IPS-15b (cell line): ENCODE measurements around the gene HIPK2.

ENCODE experiments used
- H3K27me3 ChIP-seq: one replicate; pipeline ENCODE4 v1.6.1; 2013; ENCODE audit warnings: low read length; ENCODE audit not compliant: control insufficient read depth, insufficient read depth
- H3K36me3 ChIP-seq: one replicate; pipeline ENCODE4 v1.6.1; 2013; ENCODE audit warnings: low read length; ENCODE audit not compliant: control insufficient read depth, insufficient read depth
- H3K4me1 ChIP-seq: one replicate; pipeline ENCODE4 v1.6.1; 2013; ENCODE audit warnings: mild to moderate bottlenecking, low read length; ENCODE audit not compliant: control insufficient read depth, insufficient read depth
- H3K4me3 ChIP-seq: one replicate; pipeline ENCODE4 v1.5.1; 2013; ENCODE audit warnings: low read depth, low read length
- H3K9ac ChIP-seq: one replicate; pipeline ENCODE4 v1.6.1; 2013; ENCODE audit warnings: low read depth, mild to moderate bottlenecking, low read length
- H3K9me3 ChIP-seq: one replicate; pipeline ENCODE4 v1.6.1; 2013; ENCODE audit warnings: mild to moderate bottlenecking, low read length; ENCODE audit not compliant: control insufficient read depth, insufficient read depth

Gene HIPK2

DNA sequence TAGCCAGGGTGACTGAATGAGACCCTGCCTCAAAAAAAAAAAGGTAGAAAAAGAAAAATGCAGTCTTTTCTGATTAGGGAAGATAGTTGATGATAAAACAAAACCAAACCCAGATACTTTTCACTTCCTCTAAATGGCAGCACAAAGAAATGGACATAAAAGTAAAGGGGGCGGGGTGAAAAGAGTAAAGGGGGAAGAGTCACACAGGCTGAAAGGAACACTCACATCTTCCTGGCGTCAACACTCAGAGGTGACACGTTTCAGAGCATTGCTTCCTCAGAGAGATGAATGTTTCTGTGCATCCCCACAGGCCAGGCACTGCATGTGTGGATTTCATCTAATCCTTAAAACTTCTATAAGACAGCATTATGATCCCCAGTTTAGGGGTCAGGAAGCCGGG, 81.2 kb downstream of the HIPK2 start:
- Histone ChIP-seq H3K36me3 (no peaks in the 10 kb centered on the region), H3K9ac (no peak overlapping the region), H3K9me3 (no peaks in the 10 kb centered on the region), H3K27me3 (no peaks in the 10 kb centered on the region), H3K4me1 (peaks cover 5% of the 10 kb centered on the region), H3K4me3 (no peak overlapping the region)

DNA sequence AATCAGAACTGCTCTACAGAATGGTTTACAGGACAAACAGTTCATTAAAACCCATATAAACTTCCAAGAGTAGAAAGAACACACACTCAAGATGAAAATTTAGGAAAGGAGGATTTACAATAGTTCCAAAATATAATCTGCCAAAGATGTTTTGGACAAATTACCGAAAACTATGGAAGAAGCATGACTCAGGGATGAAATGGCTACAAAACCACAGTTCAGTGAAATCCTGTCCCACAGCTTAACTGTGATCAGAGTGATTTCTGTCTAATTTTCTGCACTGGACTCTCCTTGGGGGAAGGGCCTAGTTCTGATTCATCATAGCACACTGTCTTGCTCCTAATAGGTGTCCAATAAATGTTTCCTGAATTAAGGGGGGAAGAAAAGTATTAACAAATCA, 82.2 kb downstream of the HIPK2 start:
- H3K9me3 ChIP-seq: no peaks in the 10 kb centered on the region
- H3K4me3 ChIP-seq: no peak overlapping the region
- H3K36me3 ChIP-seq: no peaks in the 10 kb centered on the region
- no peaks in the 10 kb centered on the region for H3K27me3 ChIP-seq
- H3K9ac ChIP-seq: no peak overlapping the region
- peaks cover 5% of the 10 kb centered on the region for H3K4me1 ChIP-seq

DNA sequence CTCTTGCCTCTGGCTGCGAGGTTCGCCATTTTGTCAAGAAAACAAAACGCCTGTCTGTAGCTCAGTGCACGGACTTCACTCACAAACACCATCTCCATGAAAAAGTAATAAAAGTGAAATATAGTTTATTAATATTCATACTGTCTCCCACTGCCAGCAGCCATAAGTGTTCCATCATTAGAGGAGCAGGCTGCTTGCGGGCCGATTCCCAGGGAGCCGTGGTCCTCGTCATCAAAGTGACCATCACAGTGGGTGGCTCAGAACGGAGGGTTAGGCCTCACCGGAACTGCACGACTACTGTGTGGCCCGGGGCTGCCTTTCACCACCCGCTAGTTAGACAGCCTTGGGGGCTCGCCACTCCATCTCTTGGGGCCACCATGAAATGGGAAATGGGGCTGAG, 82.7 kb downstream of the HIPK2 start:
- peaks cover 4% of the 10 kb centered on the region for H3K4me1 ChIP-seq
- H3K36me3 ChIP-seq: no peaks in the 10 kb centered on the region
- H3K27me3 ChIP-seq: no peaks in the 10 kb centered on the region
- H3K9ac ChIP-seq: no peak overlapping the region
- H3K9me3 ChIP-seq: no peaks in the 10 kb centered on the region
- H3K4me3 ChIP-seq: no peak overlapping the region

DNA sequence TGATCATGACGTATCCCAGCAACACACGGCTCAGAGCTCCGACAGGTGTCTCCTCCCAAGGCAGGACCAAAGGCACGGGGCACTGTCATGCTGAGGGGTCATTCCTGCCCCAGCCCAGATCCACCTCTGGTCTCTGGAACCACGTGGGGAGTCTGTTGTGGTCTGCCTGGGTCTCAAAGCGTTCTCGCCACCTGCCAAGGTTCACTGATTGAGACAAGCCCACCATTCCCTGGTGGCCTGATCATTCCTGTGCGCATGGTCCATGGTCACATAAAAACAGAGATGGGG, 83.5 kb downstream of the HIPK2 start:
- no peak overlapping the region for H3K9ac ChIP-seq
- H3K4me3 ChIP-seq: no peak overlapping the region
- no peaks in the 10 kb centered on the region for H3K27me3 ChIP-seq
- no peaks in the 10 kb centered on the region for H3K4me1 ChIP-seq
- no peaks in the 10 kb centered on the region for H3K36me3 ChIP-seq
- H3K9me3 ChIP-seq: no peaks in the 10 kb centered on the region

DNA sequence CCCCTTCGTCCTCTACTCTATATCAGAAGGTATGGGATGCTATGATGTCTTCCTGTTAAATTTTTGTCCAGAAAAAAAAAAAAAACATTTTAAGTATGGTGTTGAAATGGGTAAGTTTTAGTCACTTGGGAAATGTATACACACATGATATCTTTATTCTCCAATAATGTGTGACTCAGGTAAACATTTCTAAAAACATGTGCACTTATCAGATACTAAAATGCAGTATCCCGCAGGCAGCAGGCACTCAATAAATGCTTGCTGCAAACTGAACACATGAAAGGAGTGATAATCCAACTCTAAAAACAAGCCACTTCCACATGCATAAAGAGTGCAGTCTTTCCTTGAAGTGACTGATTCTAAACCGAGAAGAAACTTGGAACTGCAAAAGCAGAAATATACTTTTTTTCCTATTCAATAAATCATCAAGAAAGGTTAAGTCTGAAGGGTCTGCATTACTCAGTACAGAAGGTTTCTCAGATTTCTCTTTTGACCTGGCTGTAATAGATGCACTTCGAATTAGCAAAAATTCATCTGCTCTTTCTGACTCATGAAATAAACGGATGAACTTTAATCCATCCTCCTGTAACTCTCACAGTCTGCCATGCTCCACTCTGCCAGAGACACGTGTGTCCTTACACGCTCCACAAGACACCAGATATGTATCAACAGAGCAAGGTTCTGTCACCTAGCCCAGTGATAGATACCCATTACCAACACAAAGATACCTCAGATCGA, 84.0 kb downstream of the HIPK2 start:
- Histone ChIP-seq H3K4me1 (no peaks in the 10 kb centered on the region), H3K4me3 (no peak overlapping the region), H3K27me3 (no peaks in the 10 kb centered on the region), H3K9me3 (no peaks in the 10 kb centered on the region), H3K36me3 (no peaks in the 10 kb centered on the region), H3K9ac (no peak overlapping the region)

DNA sequence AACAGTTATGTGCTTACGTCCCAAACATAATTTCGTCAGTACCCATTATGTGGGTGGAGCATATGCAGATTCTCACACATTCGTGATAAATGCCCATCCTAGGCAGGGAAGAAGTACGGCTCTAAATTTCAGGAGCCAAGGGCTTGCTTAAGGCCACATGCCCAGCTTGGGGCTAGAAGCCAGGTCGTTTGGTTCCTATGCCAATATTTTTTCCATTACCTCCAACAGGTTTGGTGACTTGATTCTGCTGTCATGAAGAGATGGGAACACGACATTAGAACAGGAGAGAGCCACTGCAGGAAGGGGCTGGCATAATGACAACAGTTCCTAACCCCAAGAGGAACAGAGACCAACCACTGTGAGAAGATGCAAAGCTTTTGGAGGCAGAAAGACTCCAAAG, 85.1 kb downstream of the HIPK2 start:
- H3K27me3 ChIP-seq: no peaks in the 10 kb centered on the region
- H3K36me3 ChIP-seq: no peaks in the 10 kb centered on the region
- H3K9ac ChIP-seq: no peak overlapping the region
- no peak overlapping the region for H3K4me3 ChIP-seq
- H3K9me3 ChIP-seq: no peaks in the 10 kb centered on the region
- H3K4me1 ChIP-seq: no peaks in the 10 kb centered on the region

DNA sequence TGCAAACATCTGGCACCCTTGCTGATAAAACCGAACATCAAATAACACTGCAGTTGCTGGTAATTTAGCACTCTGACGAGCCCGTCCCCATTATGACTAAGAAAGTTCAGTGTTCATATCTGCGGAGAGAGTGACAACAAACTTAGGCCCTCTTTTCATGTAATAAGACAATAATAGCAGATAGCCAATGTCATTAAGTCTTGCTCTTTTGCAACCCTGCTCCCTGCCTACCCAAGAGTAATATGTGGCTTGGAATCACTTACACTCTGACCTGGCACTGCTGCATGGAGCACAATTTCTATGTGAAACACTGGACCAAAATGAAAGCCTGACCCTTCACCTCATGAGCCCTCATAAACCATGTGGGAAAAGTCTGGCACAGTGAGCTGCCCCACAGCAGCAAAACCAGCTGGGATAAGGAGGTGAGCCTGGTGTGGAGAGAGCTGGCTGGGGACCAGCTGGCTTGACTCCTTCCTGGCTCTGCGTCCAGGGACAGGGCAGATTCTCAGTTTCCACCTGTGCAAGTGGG, 86.5 kb downstream of the HIPK2 start:
- no peaks in the 10 kb centered on the region for H3K9me3 ChIP-seq
- no peak overlapping the region for H3K4me3 ChIP-seq
- no peaks in the 10 kb centered on the region for H3K36me3 ChIP-seq
- no peaks in the 10 kb centered on the region for H3K27me3 ChIP-seq
- no peaks in the 10 kb centered on the region for H3K4me1 ChIP-seq
- H3K9ac ChIP-seq: no peak overlapping the region

DNA sequence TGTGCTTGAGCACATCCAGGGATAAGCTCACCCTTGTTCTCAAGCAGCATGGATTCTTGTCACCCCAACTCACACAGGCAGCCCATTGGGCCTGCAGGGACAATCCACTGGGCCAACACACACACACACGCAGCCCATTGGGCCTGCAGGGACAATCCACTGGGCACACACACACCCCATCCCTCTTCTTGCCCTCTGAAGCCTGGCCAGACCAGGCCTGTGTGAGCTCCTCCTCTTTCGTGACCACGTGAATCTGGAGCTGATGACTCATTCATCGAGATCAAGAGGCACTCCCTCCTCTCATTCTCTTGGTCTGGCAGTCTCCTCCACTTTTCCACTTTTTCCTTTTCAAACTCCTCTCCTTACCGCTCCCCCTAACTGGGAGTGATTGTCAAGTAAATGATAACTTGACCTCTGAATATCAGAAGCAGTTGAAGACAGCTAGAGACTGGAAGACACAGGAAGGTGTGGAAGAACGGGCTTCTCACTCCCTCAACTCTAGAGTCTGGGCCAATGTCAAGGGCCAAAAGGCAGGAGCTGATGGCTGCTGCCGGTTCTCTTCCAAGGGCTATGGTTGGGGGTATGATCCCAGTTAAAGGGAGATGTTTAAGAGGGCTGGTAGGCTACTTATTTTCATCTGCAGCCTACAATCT, 89.7 kb downstream of the HIPK2 start:
- Histone ChIP-seq H3K4me1 (no peaks in the 10 kb centered on the region), H3K36me3 (no peaks in the 10 kb centered on the region)

DNA sequence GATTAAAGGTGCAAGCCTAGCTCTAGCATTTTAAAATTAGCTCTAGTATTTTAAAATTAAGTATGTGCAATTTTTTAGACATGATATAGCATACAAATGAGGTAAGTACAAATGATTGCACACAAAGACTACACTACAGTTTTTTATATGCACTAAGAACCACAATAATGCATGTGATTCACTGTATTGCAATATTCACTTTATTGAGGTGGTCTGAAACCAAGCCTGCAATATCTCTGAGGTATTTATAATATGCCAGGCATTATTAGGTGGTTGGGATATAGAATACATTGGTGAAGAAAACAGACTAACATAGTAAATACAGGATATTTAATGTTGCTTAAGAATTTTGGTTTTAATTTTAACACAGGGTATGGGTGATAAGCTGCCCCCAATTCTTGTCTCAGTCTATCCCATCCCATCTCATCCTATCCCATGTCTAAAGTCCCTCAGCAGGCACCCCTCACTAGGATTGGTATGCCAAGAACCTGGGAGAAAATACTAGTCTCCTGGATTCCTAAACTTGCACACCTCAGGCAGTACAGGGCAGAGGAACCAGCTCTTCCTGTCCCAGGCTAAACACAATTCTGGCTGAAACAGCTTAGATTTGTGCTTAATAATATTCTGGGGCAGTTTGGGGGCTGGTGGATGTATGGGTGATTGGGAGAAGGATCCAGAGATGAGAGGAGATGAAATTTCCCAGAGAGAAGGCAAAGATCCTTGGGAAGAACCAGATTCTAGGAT, 90.4 kb downstream of the HIPK2 start:
- Histone ChIP-seq H3K9me3 (no peaks in the 10 kb centered on the region), H3K9ac (no peak overlapping the region), H3K4me3 (no peak overlapping the region), H3K27me3 (no peaks in the 10 kb centered on the region), H3K4me1 (no peaks in the 10 kb centered on the region), H3K36me3 (no peaks in the 10 kb centered on the region)

More for the DNA sequence above, 89.7 kb downstream of the HIPK2 start:
- Histone ChIP-seq H3K9me3 (no peaks in the 10 kb centered on the region), H3K4me3 (no peak overlapping the region), H3K27me3 (no peaks in the 10 kb centered on the region), H3K9ac (no peak overlapping the region)

DNA sequence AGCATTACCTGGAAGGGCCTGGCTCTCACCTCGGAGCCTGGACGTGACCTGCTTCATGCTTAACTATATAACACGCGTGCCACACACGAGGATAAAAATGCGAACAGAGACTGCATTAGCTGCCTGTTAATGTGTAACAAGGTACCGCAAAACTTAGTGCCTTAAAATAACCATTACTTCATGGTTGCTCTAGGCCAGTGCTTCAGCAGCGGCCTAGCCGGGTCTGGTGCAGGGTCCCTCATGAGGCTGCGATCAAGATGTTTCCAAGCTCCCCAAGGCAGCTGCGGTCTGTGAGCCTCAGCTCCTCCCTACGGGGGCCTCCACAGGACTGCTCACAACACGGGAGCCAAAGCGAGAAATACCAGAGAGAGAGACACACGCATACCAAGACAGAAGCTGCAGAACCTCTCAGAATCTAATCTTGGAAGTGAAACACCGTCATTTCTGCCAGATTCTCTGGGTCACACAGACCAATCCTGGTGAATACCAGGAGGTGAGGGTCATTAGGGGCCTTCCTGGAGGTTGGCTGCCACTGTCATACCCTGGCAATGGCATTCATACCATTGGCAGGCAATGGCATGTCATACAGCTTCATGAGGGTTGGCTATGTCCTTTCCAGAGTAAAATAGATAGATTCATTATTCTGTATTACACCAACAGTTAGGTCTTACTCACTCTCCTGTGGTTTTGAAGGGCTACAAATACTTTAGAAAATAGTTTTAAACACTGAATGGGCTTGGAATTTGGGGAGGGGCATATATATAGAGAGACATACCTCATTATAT, 94.5 kb downstream of the HIPK2 start:
- no peaks in the 10 kb centered on the region for H3K36me3 ChIP-seq
- no peak overlapping the region for H3K9ac ChIP-seq
- no peaks in the 10 kb centered on the region for H3K27me3 ChIP-seq
- no peak overlapping the region for H3K4me3 ChIP-seq
- peaks cover 10% of the 10 kb centered on the region for H3K4me1 ChIP-seq
- H3K9me3 ChIP-seq: no peaks in the 10 kb centered on the region

DNA sequence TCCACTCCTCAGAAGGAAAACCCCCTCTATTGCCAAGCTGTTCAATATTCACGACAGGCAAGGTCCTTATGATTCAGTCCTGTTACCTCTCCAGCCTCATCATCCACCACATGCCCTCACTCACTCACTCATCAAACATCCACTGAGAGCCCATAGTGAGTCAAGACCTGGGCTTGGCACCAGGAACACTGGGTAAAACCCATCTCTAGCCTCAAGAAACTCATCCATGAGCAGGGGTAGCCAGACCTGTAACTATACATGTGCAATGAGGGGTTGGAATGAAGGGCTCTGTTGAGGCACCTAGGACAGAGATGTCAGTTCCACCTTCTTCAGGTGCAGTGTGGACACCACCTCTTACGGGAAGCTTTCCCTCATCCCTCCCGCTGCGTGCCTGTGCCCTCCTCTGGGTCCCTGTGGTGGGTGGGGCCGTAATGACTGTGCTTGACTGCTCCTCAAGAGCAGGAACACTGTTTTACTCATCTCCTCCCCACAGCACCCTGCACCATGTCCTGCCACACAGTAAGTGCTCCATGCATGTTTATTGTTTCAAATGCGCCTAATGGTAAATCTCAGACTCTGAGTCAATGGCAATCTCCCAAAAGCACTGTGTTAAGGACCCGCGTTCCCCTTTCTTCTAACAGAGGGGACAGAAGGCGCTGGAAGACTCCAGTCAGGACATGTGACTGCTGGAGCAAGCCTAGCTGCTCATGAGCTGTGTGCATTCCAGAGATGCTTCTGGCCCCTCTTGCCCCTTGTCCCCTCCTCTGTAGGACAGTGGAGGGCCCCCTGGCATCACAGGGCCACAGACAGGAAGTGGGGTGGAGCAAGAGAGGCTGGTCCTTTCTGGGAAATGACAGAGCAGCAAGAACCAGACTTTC, 95.4 kb downstream of the HIPK2 start:
- Histone ChIP-seq H3K9me3 (no peaks in the 10 kb centered on the region), H3K27me3 (no peaks in the 10 kb centered on the region), H3K36me3 (no peaks in the 10 kb centered on the region), H3K4me1 (peaks cover 10% of the 10 kb centered on the region), H3K4me3 (no peak overlapping the region), H3K9ac (no peak overlapping the region)
